Measurements from ENCODE around the gene SDF2L1. TPM values are rescaled to one million over a fixed set of nuclear protein-coding genes. Genes with fewer than 3 reads are reported as not detected.
A peak's percentile ranks its signal among the peaks of the same experiment; 100 is the strongest.

SDF2L1 gene
- total and polyA plus RNA-seq, 2 of the 13 experiments (the other 11 are each of a cell fraction or from before 2014, with no cell fraction given): 18.0 to 57.4 TPM

- TF ChIP-seq ZNF318 (CRISPR knock-in tag; IDR thresholded peaks at IDR 0.05): no peak
These were observed 7.3 kb upstream of the SDF2L1 start (continued) for GRCh38 chr22:21634844-21635243.

- 46% methylated on average over 11 of the region's 15 CpGs for WGBS (ENCODE audit: low lambda C conversion rate)
- no peaks in the 10 kb centered on the region for H3K36me3 ChIP-seq (replicated peaks in 1 of 2; ENCODE audit: control insufficient read depth in 1 of 2, insufficient read depth in 2 of 2, low read length in 2 of 2)
- no peak overlapping the region for H2AFZ ChIP-seq (ENCODE audit: low read length)
- H3K27ac ChIP-seq (ENCODE audit: extremely low read length, insufficient read depth, low read length): no peak overlapping the region
- intact Hi-C loops (cut with micrococcal nuclease; ENCODE audit: unreplicated experiment): no loop called here
- peak overlapping the region; percentile 29; the same call in 1 of the 2 replicates for H3K4me2 ChIP-seq (ENCODE audit: low read depth, low read length)
- no peak for ATAC-seq
- no peak overlapping the region for H3K9ac ChIP-seq (ENCODE audit: insufficient read depth, low read depth, low read length)
- no TSS peak for BruUV-seq (replicated peaks)
- in situ Hi-C loops (cut with HindIII; ENCODE audit: extremely low pct_ligation_motif_present, low pct_unique_long_range_greater_than_20kb): no loop called here
- POLR2A ChIA-PET: no interaction called here
- FAIRE-seq: no peak
- DNase-seq (ENCODE audit: low spot score): no peak
- CTCF ChIA-PET (ENCODE audit: low intra/inter-chr PET ratio, low total read pairs): no interaction called here
- H3K27me3 ChIP-seq (ENCODE audit: control insufficient read depth in 1 of 2, insufficient read depth in 2 of 2, low read length in 2 of 2): peaks cover 0 to 4% of the 10 kb centered on the region in 2 experiments; a peak in 2 of 5 replicates
- H3K9me3 ChIP-seq (ENCODE audit: low read length): no peaks in the 10 kb centered on the region
- H4K20me1 ChIP-seq (ENCODE audit: insufficient read depth, low read length): no peaks in the 10 kb centered on the region
- peak overlapping the region in 1 of 3 experiments; percentile 4; a peak in 1 of 6 replicates for H3K4me3 ChIP-seq (replicated peaks in 1 of 3; ENCODE audit: insufficient read depth in 1 of 3, low read depth in 2 of 3, low read length in 3 of 3)
- peaks cover 65% of the 10 kb centered on the region for H3K4me1 ChIP-seq (ENCODE audit: insufficient read depth, low read length)
- H3K79me2 ChIP-seq (ENCODE audit: insufficient read depth, low read length): no peaks in the 10 kb centered on the region
- TF ChIP-seq ZMYM2 (CRISPR knock-in tag; IDR thresholded peaks at IDR 0.05): no peak
- TF ChIP-seq ZNF891 (CRISPR knock-in tag; IDR thresholded peaks at IDR 0.05): peak; percentile 15; the same call in 1 of the 2 replicates
- TF ChIP-seq SSRP1 (CRISPR knock-in tag; IDR thresholded peaks at IDR 0.05): no peak
These were observed 6.2 kb upstream of the SDF2L1 start for GRCh38 chr22:21635771-21636510.
